ENCODE measurements around the gene NFATC4.

The NFATC4 gene

GRCh38 chr14:24355009-24355408 is 13.0 kb upstream of the NFATC4 start:
- H3K9me3 ChIP-seq (ENCODE audit: control insufficient read depth, low read length): no peaks in the 10 kb centered on the region
- H3K4me1 ChIP-seq (ENCODE audit: control insufficient read depth, insufficient read depth, low read length, poor library complexity, severe bottlenecking): no peaks in the 10 kb centered on the region
- 79 to 91% methylated on average over 3 to 4 of the region's 7 CpGs for WGBS, 2 experiments (ENCODE audit: insufficient coverage in 2 of 2)
- no peak overlapping the region for H3K27ac ChIP-seq (ENCODE audit: low read depth, low read length, severe bottlenecking)
- no peak overlapping the region for H3K4me3 ChIP-seq (ENCODE audit: extremely low read depth, insufficient read depth, low read length, poor library complexity, severe bottlenecking)
- H3K36me3 ChIP-seq (ENCODE audit: control insufficient read depth, insufficient read depth, low read length): no peaks in the 10 kb centered on the region

DNA sequence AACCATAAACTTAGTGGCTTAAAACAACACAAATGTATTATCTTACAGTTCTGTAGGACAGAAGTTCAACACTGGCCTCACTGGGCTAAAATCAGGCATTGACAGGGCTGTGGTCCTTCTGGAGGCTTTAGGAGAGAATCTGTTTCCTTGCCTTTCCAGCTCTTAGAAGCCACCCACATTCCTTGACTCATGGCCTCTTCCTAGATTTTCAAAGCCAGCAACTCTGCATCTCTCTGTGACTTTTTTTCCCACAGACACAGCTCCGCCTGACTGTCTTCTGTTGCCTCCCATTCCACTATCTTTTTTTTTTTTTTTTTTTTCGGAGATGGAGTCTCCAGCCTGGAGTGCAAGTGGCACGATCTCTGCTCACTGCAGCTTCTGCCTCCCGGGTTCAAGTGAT is 11.8 kb upstream of the NFATC4 start:
- Histone ChIP-seq H3K4me3 (ENCODE audit: extremely low read depth, insufficient read depth, low read length, poor library complexity, severe bottlenecking) (no peak overlapping the region), H3K4me1 (ENCODE audit: control insufficient read depth, insufficient read depth, low read length, poor library complexity, severe bottlenecking) (no peaks in the 10 kb centered on the region), H3K27ac (ENCODE audit: low read depth, low read length, severe bottlenecking) (no peak overlapping the region), H3K36me3 (ENCODE audit: control insufficient read depth, insufficient read depth, low read length) (no peaks in the 10 kb centered on the region), H3K9me3 (ENCODE audit: control insufficient read depth, low read length) (no peaks in the 10 kb centered on the region)
- 95% methylated on average over 3 of the region's 4 CpGs; no CpG with 5 or more reads in 1 of the 2 experiments for WGBS, 2 experiments (ENCODE audit: insufficient coverage in 2 of 2)

DNA sequence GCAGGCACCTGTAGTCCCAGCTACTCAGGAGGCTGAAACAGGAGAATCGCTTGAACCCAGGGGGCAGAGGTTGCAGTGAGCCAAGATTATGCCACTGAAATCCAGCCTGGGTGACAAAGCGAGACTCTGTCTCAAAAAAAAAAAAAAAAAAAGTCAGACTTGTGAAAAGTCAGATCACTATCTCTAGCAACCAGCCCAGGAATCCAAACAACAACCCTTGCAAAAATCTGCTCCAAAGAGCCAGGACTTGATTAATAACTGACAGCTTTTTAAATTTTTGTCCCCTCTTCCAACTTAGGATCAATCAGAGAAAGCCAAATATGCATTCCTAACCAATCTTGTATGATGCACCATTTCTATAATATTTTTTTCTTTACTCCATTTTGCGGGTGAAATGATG is 7.7 kb upstream of the NFATC4 start:
- no peak overlapping the region for H3K27ac ChIP-seq (ENCODE audit: low read depth, low read length, severe bottlenecking)
- H3K36me3 ChIP-seq (ENCODE audit: control insufficient read depth, insufficient read depth, low read length): no peaks in the 10 kb centered on the region
- H3K4me1 ChIP-seq (ENCODE audit: control insufficient read depth, insufficient read depth, low read length, poor library complexity, severe bottlenecking): peaks cover 4% of the 10 kb centered on the region
- no peaks in the 10 kb centered on the region for H3K9me3 ChIP-seq (ENCODE audit: control insufficient read depth, low read length)
- 88 to 90% methylated on average over 1 to 2 of the region's 3 CpGs for WGBS, 2 experiments (ENCODE audit: insufficient coverage in 2 of 2)
- H3K4me3 ChIP-seq (ENCODE audit: extremely low read depth, insufficient read depth, low read length, poor library complexity, severe bottlenecking): no peak overlapping the region

GRCh38 chr14:24361326-24361725 is 6.7 kb upstream of the NFATC4 start:
- WGBS, 2 experiments (ENCODE audit: insufficient coverage in 2 of 2): no CpG with 5 or more reads among the region's 2 CpGs

DNA sequence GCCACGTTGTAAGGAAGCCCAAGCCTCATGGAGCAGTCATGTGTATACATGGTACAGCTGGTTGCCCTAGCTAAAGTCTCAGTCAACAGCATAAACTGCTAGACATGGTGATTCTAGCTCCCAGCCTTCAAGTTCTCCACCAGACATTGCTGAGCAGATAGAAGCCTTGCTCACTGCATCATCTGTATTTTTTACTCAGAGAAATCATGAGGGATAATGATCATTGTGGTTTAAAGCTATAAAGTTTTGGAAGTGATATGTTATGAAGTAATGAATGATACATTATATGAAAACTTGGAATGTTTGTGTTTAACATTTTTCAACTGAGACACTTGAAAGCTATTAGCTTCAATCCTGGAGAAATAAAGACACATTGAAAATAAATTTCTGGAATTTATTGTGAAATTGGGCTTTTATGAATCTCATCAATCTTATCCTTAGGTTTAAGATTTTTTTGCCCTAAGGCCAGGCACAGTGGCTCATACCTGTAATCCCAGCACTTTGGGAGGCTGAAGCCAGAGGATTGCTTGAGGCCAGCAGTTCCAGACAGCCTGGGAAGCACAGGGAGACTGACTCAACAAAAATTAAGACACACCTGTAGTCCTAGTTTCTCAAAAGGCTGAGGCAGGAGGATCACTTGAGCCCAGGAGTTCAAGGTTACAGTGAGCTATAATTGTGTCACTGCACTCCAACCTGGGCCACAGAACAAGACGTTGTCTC is 5.6 kb upstream of the NFATC4 start:
- H3K27ac ChIP-seq (ENCODE audit: low read depth, low read length, severe bottlenecking): no peak overlapping the region
- H3K4me1 ChIP-seq (ENCODE audit: control insufficient read depth, insufficient read depth, low read length, poor library complexity, severe bottlenecking): peaks cover 5% of the 10 kb centered on the region
- WGBS, 2 experiments (ENCODE audit: insufficient coverage in 2 of 2): 0 to 31% methylated on average over 1 of the region's 2 CpGs
- no peaks in the 10 kb centered on the region for H3K9me3 ChIP-seq (ENCODE audit: control insufficient read depth, low read length)
- H3K4me3 ChIP-seq (ENCODE audit: extremely low read depth, insufficient read depth, low read length, poor library complexity, severe bottlenecking): no peak overlapping the region
- no peaks in the 10 kb centered on the region for H3K36me3 ChIP-seq (ENCODE audit: control insufficient read depth, insufficient read depth, low read length)

More at GRCh38 chr14:24361326-24361725, 6.7 kb upstream of the NFATC4 start:
- H3K9me3 ChIP-seq (ENCODE audit: control insufficient read depth, low read length): no peaks in the 10 kb centered on the region
- H3K36me3 ChIP-seq (ENCODE audit: control insufficient read depth, insufficient read depth, low read length): no peaks in the 10 kb centered on the region
- no peak overlapping the region for H3K4me3 ChIP-seq (ENCODE audit: extremely low read depth, insufficient read depth, low read length, poor library complexity, severe bottlenecking)
- peaks cover 5% of the 10 kb centered on the region for H3K4me1 ChIP-seq (ENCODE audit: control insufficient read depth, insufficient read depth, low read length, poor library complexity, severe bottlenecking)
- no peak overlapping the region for H3K27ac ChIP-seq (ENCODE audit: low read depth, low read length, severe bottlenecking)

DNA sequence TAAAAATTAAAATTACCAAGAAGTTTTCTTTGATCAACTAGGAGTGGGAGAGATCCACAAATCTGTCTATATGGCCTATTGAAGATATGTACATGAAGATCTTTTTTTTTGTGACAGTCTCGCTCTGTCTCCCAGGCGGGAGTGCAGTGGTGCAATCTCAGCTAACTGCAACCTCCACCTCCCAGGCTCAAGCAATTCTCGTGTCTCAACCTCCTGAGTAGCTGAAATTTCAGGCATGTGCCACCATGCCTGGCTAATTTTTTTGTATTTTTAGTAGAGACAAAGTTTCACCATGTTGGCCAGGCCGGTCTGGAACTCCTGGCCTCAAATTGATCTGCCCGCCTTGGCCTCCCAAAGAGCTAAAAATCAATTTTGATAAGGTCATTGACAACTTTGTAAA is 4.6 kb upstream of the NFATC4 start:
- Histone ChIP-seq H3K4me3 (ENCODE audit: extremely low read depth, insufficient read depth, low read length, poor library complexity, severe bottlenecking) (no peak overlapping the region), H3K27ac (ENCODE audit: low read depth, low read length, severe bottlenecking) (no peak overlapping the region), H3K9me3 (ENCODE audit: control insufficient read depth, low read length) (no peaks in the 10 kb centered on the region), H3K36me3 (ENCODE audit: control insufficient read depth, insufficient read depth, low read length) (no peaks in the 10 kb centered on the region), H3K4me1 (ENCODE audit: control insufficient read depth, insufficient read depth, low read length, poor library complexity, severe bottlenecking) (peaks cover 5% of the 10 kb centered on the region)
- WGBS, 2 experiments (ENCODE audit: insufficient coverage in 2 of 2): 90 to 93% methylated on average over 2 to 4 of the region's 5 CpGs

GRCh38 chr14:24364841-24365240 is 3.1 kb upstream of the NFATC4 start:
- H3K9me3 ChIP-seq (ENCODE audit: control insufficient read depth, low read length): no peaks in the 10 kb centered on the region
- no peak overlapping the region for H3K4me3 ChIP-seq (ENCODE audit: extremely low read depth, insufficient read depth, low read length, poor library complexity, severe bottlenecking)
- peaks cover 5% of the 10 kb centered on the region for H3K4me1 ChIP-seq (ENCODE audit: control insufficient read depth, insufficient read depth, low read length, poor library complexity, severe bottlenecking)
- WGBS, 2 experiments (ENCODE audit: insufficient coverage in 2 of 2): no CpG with 5 or more reads among the region's 1 CpG
- peaks cover 1% of the 10 kb centered on the region for H3K36me3 ChIP-seq (ENCODE audit: control insufficient read depth, insufficient read depth, low read length)
- H3K27ac ChIP-seq (ENCODE audit: low read depth, low read length, severe bottlenecking): no peak overlapping the region

- 0 to 6% methylated on average over 8 to 21 of the region's 28 CpGs for WGBS, 2 experiments (ENCODE audit: insufficient coverage in 2 of 2)
- Histone ChIP-seq H3K9me3 (ENCODE audit: control insufficient read depth, low read length) (no peaks in the 10 kb centered on the region), H3K4me3 (ENCODE audit: extremely low read depth, insufficient read depth, low read length, poor library complexity, severe bottlenecking) (peak overlapping the region; percentile 98), H3K36me3 (ENCODE audit: control insufficient read depth, insufficient read depth, low read length) (peaks cover 11% of the 10 kb centered on the region), H3K27ac (ENCODE audit: low read depth, low read length, severe bottlenecking) (peak overlapping the region; percentile 93), H3K4me1 (ENCODE audit: control insufficient read depth, insufficient read depth, low read length, poor library complexity, severe bottlenecking) (peaks cover 5% of the 10 kb centered on the region)
Measured at GRCh38 chr14:24365600-24366412, 2.2 kb upstream of the NFATC4 start.

DNA sequence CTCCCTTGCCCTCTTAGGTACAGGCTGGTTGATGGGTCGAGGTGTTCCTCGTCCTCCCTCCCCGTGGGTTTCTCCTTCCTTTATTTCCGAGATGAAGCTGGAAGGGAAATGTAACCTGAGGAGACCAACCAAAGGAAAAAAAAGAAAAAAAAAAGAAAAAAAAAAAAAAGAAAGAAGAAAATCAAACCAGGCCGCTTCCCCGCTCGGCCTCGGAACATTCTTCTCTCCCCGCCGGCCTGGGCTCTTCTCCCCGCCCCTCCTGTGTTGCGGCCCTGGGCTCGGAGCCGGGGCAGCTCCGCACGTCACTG is 1.6 kb upstream of the NFATC4 start:
- peaks cover 5% of the 10 kb centered on the region for H3K4me1 ChIP-seq (ENCODE audit: control insufficient read depth, insufficient read depth, low read length, poor library complexity, severe bottlenecking)
- H3K9me3 ChIP-seq (ENCODE audit: control insufficient read depth, low read length): no peaks in the 10 kb centered on the region
- WGBS, 2 experiments (ENCODE audit: insufficient coverage in 2 of 2): 3% methylated on average over 6 of the region's 16 CpGs; no CpG with 5 or more reads in 1 of the 2 experiments
- H3K36me3 ChIP-seq (ENCODE audit: control insufficient read depth, insufficient read depth, low read length): peaks cover 16% of the 10 kb centered on the region
- H3K4me3 ChIP-seq (ENCODE audit: extremely low read depth, insufficient read depth, low read length, poor library complexity, severe bottlenecking): peak overlapping the region; percentile 98
- H3K27ac ChIP-seq (ENCODE audit: low read depth, low read length, severe bottlenecking): peak overlapping the region; percentile 93

- Histone ChIP-seq H3K4me3 (ENCODE audit: extremely low read depth, insufficient read depth, low read length, poor library complexity, severe bottlenecking) (peak overlapping the region; percentile 98), H3K36me3 (ENCODE audit: control insufficient read depth, insufficient read depth, low read length) (peaks cover 22% of the 10 kb centered on the region), H3K4me1 (ENCODE audit: control insufficient read depth, insufficient read depth, low read length, poor library complexity, severe bottlenecking) (peaks cover 5% of the 10 kb centered on the region), H3K27ac (ENCODE audit: low read depth, low read length, severe bottlenecking) (peak overlapping the region; percentile 93), H3K9me3 (ENCODE audit: control insufficient read depth, low read length) (no peaks in the 10 kb centered on the region)
- 0 to 1% methylated on average over 14 to 24 of the region's 40 CpGs for WGBS, 2 experiments (ENCODE audit: insufficient coverage in 2 of 2)
Measured at GRCh38 chr14:24366721-24367513, 1.1 kb upstream of the NFATC4 start.

Measured in mesodermal cell (in vitro differentiated cells).